ENCODE measurements around the gene AP4M1. TPM values are rescaled to one million over a fixed set of nuclear protein-coding genes. Genes with fewer than 3 reads are reported as not detected.

Gene AP4M1
- total and polyA plus RNA-seq, 2 donors (not counting 1 experiment from before 2014, with no cell fraction given), result 17.2 to 19.6 TPM

- DNase-seq (ENCODE audit: low read depth in 2 of 2), result no peak
- H3K9ac ChIP-seq (ENCODE audit: insufficient read depth, low read length), result no peak overlapping the region
- peaks cover 7% of the 10 kb centered on the region for H3K4me1 ChIP-seq (ENCODE audit: control insufficient read depth, extremely low read depth, insufficient read depth, low read length)
- TF ChIP-seq CTCF (conservative IDR thresholded peaks at IDR 0.05 in 1 of 2, IDR thresholded peaks at IDR 0.05 in 1 of 2; ENCODE audit: low read depth in 1 of 2, low read length in 2 of 2) (no peak), EZH2 (IDR thresholded peaks at IDR 0.05; ENCODE audit: low read length, missing control alignments) (no peak)
- no peak overlapping the region for H2AFZ ChIP-seq (ENCODE audit: low read length)
- H3K4me2 ChIP-seq (ENCODE audit: extremely low read depth, insufficient read depth, low read length), result no peak overlapping the region
- no peaks in the 10 kb centered on the region for H3K27me3 ChIP-seq (ENCODE audit: control insufficient read depth, insufficient read depth, low read length)
- H3K79me2 ChIP-seq (ENCODE audit: control insufficient read depth, insufficient read depth, low read length), result no peaks in the 10 kb centered on the region
- no peaks in the 10 kb centered on the region for H4K20me1 ChIP-seq (ENCODE audit: control insufficient read depth, extremely low read depth, insufficient read depth, low read length)
- H3K27ac ChIP-seq (ENCODE audit: insufficient read depth, low read length), result no peak overlapping the region
- H3K9me3 ChIP-seq (ENCODE audit: control insufficient read depth, insufficient read depth, low read depth, low read length), result no peaks in the 10 kb centered on the region
- H3K36me3 ChIP-seq (ENCODE audit: control insufficient read depth, insufficient read depth, low read length), result peaks cover 26% of the 10 kb centered on the region
- no peak overlapping the region for H3K4me3 ChIP-seq (replicated peaks in 1 of 4; ENCODE audit: control extremely low read depth in 1 of 4, insufficient read depth in 1 of 4, low read depth in 3 of 4, low read length in 4 of 4)
These were observed 5.2 kb downstream of the AP4M1 start for GRCh38 chr7:100106633-100107032.

GRCh38 chr7:100107125-100107737 lies 5.8 kb downstream of the AP4M1 start:
- H2AFZ ChIP-seq (ENCODE audit: low read length), result no peak overlapping the region
- no peak for DNase-seq (ENCODE audit: low read depth in 2 of 2)
- H3K27ac ChIP-seq (ENCODE audit: insufficient read depth, low read length), result no peak overlapping the region
- H3K9ac ChIP-seq (ENCODE audit: insufficient read depth, low read length), result no peak overlapping the region
- H3K79me2 ChIP-seq (ENCODE audit: control insufficient read depth, insufficient read depth, low read length), result no peaks in the 10 kb centered on the region
- H3K27me3 ChIP-seq (ENCODE audit: control insufficient read depth, insufficient read depth, low read length), result no peaks in the 10 kb centered on the region
- no peak for TF ChIP-seq CTCF (conservative IDR thresholded peaks at IDR 0.05 in 1 of 2, IDR thresholded peaks at IDR 0.05 in 1 of 2; ENCODE audit: low read depth in 1 of 2, low read length in 2 of 2)
- TF ChIP-seq EZH2 (IDR thresholded peaks at IDR 0.05; ENCODE audit: low read length, missing control alignments), result no peak
- no peak overlapping the region for H3K4me3 ChIP-seq (replicated peaks in 1 of 4; ENCODE audit: control extremely low read depth in 1 of 4, insufficient read depth in 1 of 4, low read depth in 3 of 4, low read length in 4 of 4)
- H3K4me1 ChIP-seq (ENCODE audit: control insufficient read depth, extremely low read depth, insufficient read depth, low read length), result peaks cover 7% of the 10 kb centered on the region
- no peak overlapping the region for H3K4me2 ChIP-seq (ENCODE audit: extremely low read depth, insufficient read depth, low read length)
- peaks cover 28% of the 10 kb centered on the region for H3K36me3 ChIP-seq (ENCODE audit: control insufficient read depth, insufficient read depth, low read length)
- H4K20me1 ChIP-seq (ENCODE audit: control insufficient read depth, extremely low read depth, insufficient read depth, low read length), result no peaks in the 10 kb centered on the region
- no peaks in the 10 kb centered on the region for H3K9me3 ChIP-seq (ENCODE audit: control insufficient read depth, insufficient read depth, low read depth, low read length)

GRCh38 chr7:100107890-100108289 lies 6.4 kb downstream of the AP4M1 start:
- Histone ChIP-seq H3K27ac (ENCODE audit: insufficient read depth, low read length) (no peak overlapping the region), H3K9me3 (ENCODE audit: control insufficient read depth, insufficient read depth, low read depth, low read length) (no peaks in the 10 kb centered on the region), H3K27me3 (ENCODE audit: control insufficient read depth, insufficient read depth, low read length) (no peaks in the 10 kb centered on the region), H3K4me1 (ENCODE audit: control insufficient read depth, extremely low read depth, insufficient read depth, low read length) (peaks cover 4% of the 10 kb centered on the region), H3K36me3 (ENCODE audit: control insufficient read depth, insufficient read depth, low read length) (peaks cover 28% of the 10 kb centered on the region), H4K20me1 (ENCODE audit: control insufficient read depth, extremely low read depth, insufficient read depth, low read length) (no peaks in the 10 kb centered on the region), H3K4me3 (replicated peaks in 1 of 4; ENCODE audit: control extremely low read depth in 1 of 4, insufficient read depth in 1 of 4, low read depth in 3 of 4, low read length in 4 of 4) (no peak overlapping the region), H3K9ac (ENCODE audit: insufficient read depth, low read length) (no peak overlapping the region), H2AFZ (ENCODE audit: low read length) (no peak overlapping the region), H3K4me2 (ENCODE audit: extremely low read depth, insufficient read depth, low read length) (no peak overlapping the region), H3K79me2 (ENCODE audit: control insufficient read depth, insufficient read depth, low read length) (no peaks in the 10 kb centered on the region)
- TF ChIP-seq CTCF (conservative IDR thresholded peaks at IDR 0.05 in 1 of 2, IDR thresholded peaks at IDR 0.05 in 1 of 2; ENCODE audit: low read depth in 1 of 2, low read length in 2 of 2), result no peak
- no peak for TF ChIP-seq EZH2 (IDR thresholded peaks at IDR 0.05; ENCODE audit: low read length, missing control alignments)
- DNase-seq (ENCODE audit: low read depth in 2 of 2), result no peak

All from fibroblast of lung (primary cell).